ENCODE data around the gene ATP5MC3. TPM values are rescaled to one million over a fixed set of nuclear protein-coding genes. Genes with fewer than 3 reads are reported as not detected.

The ATP5MC3 gene
- total and polyA plus RNA-seq, 2 of the 13 experiments (the other 11 are each of a cell fraction or from before 2014, with no cell fraction given) = 676 to 1,007 TPM

- TF ChIP-seq STAG1 (CRISPR knock-in tag; IDR thresholded peaks at IDR 0.05) = 0 out of 2 replicates have a peak, but pooled peaks have one; percentile 6
- TF ChIP-seq ZMYM2 (CRISPR knock-in tag; IDR thresholded peaks at IDR 0.05) = no peak
- TF ChIP-seq BRF2 (CRISPR knock-in tag; IDR thresholded peaks at IDR 0.05) = peak; percentile 71; the same call in 1 of the 2 replicates
- TF ChIP-seq NCOR1 (IDR thresholded peaks at IDR 0.05; ENCODE audit: borderline replicate concordance, low read length) = peak; percentile 26; the same call in 1 of the 2 replicates
- no peak for TF ChIP-seq SP140L (CRISPR knock-in tag; IDR thresholded peaks at IDR 0.05; ENCODE audit: borderline replicate concordance)
- TF ChIP-seq KAT2B (IDR thresholded peaks at IDR 0.05; ENCODE audit: borderline replicate concordance, low read depth, low read length) = no peak
- TF ChIP-seq, protein P1, sequence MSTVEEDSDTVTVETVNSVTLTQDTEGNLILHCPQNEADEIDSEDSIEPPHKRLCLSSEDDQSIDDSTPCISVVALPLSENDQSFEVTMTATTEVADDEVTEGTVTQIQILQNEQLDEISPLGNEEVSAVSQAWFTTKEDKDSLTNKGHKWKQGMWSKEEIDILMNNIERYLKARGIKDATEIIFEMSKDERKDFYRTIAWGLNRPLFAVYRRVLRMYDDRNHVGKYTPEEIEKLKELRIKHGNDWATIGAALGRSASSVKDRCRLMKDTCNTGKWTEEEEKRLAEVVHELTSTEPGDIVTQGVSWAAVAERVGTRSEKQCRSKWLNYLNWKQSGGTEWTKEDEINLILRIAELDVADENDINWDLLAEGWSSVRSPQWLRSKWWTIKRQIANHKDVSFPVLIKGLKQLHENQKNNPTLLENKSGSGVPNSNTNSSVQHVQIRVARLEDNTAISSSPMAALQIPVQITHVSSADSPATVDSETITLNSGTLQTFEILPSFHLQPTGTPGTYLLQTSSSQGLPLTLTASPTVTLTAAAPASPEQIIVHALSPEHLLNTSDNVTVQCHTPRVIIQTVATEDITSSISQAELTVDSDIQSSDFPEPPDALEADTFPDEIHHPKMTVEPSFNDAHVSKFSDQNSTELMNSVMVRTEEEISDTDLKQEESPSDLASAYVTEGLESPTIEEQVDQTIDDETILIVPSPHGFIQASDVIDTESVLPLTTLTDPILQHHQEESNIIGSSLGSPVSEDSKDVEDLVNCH (CRISPR knock-in tag; IDR thresholded peaks at IDR 0.05) = 0 out of 2 replicates have a peak, but pooled peaks have one; percentile 66
- 0 out of 2 replicates have a peak, but pooled peaks have one; percentile 71 for TF ChIP-seq ZNF274 (CRISPR knock-in tag; IDR thresholded peaks at IDR 0.05)
- TF ChIP-seq CERS6 (CRISPR knock-in tag; IDR thresholded peaks at IDR 0.05) = 0 out of 2 replicates have a peak, but pooled peaks have one; percentile 67
- peak; percentile 48; the same call in 1 of the 2 replicates for TF ChIP-seq KDM1A (CRISPR knock-in tag; IDR thresholded peaks at IDR 0.05)
- TF ChIP-seq MBD4 (IDR thresholded peaks at IDR 0.05; ENCODE audit: borderline replicate concordance, low read length) = no peak
- TF ChIP-seq, protein P2, sequence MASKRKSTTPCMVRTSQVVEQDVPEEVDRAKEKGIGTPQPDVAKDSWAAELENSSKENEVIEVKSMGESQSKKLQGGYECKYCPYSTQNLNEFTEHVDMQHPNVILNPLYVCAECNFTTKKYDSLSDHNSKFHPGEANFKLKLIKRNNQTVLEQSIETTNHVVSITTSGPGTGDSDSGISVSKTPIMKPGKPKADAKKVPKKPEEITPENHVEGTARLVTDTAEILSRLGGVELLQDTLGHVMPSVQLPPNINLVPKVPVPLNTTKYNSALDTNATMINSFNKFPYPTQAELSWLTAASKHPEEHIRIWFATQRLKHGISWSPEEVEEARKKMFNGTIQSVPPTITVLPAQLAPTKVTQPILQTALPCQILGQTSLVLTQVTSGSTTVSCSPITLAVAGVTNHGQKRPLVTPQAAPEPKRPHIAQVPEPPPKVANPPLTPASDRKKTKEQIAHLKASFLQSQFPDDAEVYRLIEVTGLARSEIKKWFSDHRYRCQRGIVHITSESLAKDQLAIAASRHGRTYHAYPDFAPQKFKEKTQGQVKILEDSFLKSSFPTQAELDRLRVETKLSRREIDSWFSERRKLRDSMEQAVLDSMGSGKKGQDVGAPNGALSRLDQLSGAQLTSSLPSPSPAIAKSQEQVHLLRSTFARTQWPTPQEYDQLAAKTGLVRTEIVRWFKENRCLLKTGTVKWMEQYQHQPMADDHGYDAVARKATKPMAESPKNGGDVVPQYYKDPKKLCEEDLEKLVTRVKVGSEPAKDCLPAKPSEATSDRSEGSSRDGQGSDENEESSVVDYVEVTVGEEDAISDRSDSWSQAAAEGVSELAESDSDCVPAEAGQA (IDR thresholded peaks at IDR 0.05; ENCODE audit: low read depth) = no peak
- TF ChIP-seq, protein P2 (CRISPR knock-in tag; IDR thresholded peaks at IDR 0.05; ENCODE audit: borderline replicate concordance) = 0 out of 2 replicates have a peak, but pooled peaks have one; percentile 70
- no peak for TF ChIP-seq ZNF549 (CRISPR knock-in tag; IDR thresholded peaks at IDR 0.05)
- TF ChIP-seq ZNF781 (CRISPR knock-in tag; IDR thresholded peaks at IDR 0.05; ENCODE audit: borderline replicate concordance, not compliant biosample characterization) = peak; percentile 93
- no peak for TF ChIP-seq ZNF205 (CRISPR knock-in tag; IDR thresholded peaks at IDR 0.05)
- TF ChIP-seq ZNF275 (CRISPR knock-in tag; IDR thresholded peaks at IDR 0.05; ENCODE audit: borderline replicate concordance) = peak; percentile 41
These were observed 13.5 kb downstream of the ATP5MC3 start, which contains the start of gene ATF2 (continued) for GRCh38 chr2:175167792-175168563.
